ENCODE measurements around the gene CD209. TPM values are rescaled to one million over a fixed set of nuclear protein-coding genes. Genes with fewer than 3 reads are reported as not detected.

The CD209 gene
- total RNA-seq, 1 donor from 2014 or later, result not detected

DNA sequence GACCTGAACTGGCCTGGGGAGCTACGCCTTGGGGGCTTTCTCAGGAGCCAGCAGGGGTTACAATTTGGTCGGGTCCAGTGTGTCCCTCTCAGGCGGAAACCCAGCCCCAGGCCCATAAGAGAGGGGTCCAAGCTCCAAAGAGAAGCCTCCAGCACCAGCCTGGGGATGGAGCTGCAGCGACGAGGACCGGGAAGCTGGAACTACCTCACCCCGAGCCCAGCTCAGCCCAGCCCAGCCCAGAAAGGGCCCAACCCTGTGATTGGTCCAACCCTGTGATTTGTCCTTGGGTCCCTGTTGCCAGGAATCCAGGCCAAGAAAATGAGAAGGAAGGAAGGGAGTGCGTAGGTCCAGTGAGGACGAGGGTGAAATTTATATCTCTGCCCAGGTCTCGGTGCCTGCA lies 39.8 kb upstream of the CD209 start:
- Histone ChIP-seq H3K4me3 (no peak overlapping the region), H3K9ac (no peak overlapping the region), H3K4me2 (peak overlapping the region; percentile 64), H3F3A (ENCODE audit: low read depth) (peaks cover 10% of the 10 kb centered on the region), H3K27ac (no peak overlapping the region), H3K9me3 (ENCODE audit: low read depth) (no peaks in the 10 kb centered on the region), H3K79me2 (ENCODE audit: low read depth) (no peaks in the 10 kb centered on the region), H3K36me3 (no peaks in the 10 kb centered on the region), H3K27me3 (peaks cover 97% of the 10 kb centered on the region), H3K4me1 (peaks cover 5% of the 10 kb centered on the region), H4K20me1 (ENCODE audit: low read depth) (peaks cover 16% of the 10 kb centered on the region), H2AFZ (replicated peaks) (no peak overlapping the region)
- Mint-ChIP-seq H3K27me3 (ENCODE audit: insufficient read depth, low read depth) (peaks cover 53% of the 10 kb centered on the region), H3K4me3 (peak overlapping the region; percentile 71), H3K27ac (no peak overlapping the region), H3K36me3 (no peaks in the 10 kb centered on the region), H3K4me1 (no peaks in the 10 kb centered on the region), H3K9me3 (peaks cover 7% of the 10 kb centered on the region)
- TF ChIP-seq, protein P1, sequence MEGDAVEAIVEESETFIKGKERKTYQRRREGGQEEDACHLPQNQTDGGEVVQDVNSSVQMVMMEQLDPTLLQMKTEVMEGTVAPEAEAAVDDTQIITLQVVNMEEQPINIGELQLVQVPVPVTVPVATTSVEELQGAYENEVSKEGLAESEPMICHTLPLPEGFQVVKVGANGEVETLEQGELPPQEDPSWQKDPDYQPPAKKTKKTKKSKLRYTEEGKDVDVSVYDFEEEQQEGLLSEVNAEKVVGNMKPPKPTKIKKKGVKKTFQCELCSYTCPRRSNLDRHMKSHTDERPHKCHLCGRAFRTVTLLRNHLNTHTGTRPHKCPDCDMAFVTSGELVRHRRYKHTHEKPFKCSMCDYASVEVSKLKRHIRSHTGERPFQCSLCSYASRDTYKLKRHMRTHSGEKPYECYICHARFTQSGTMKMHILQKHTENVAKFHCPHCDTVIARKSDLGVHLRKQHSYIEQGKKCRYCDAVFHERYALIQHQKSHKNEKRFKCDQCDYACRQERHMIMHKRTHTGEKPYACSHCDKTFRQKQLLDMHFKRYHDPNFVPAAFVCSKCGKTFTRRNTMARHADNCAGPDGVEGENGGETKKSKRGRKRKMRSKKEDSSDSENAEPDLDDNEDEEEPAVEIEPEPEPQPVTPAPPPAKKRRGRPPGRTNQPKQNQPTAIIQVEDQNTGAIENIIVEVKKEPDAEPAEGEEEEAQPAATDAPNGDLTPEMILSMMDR (IDR thresholded peaks at IDR 0.05), result no peak
- TF ChIP-seq EZH2phosphoT487 (IDR thresholded peaks at IDR 0.05), result no peak
- no peak for TF ChIP-seq EZH2 (IDR thresholded peaks at IDR 0.05)
- DNase-seq (ENCODE audit: low spot score), result no peak

DNA sequence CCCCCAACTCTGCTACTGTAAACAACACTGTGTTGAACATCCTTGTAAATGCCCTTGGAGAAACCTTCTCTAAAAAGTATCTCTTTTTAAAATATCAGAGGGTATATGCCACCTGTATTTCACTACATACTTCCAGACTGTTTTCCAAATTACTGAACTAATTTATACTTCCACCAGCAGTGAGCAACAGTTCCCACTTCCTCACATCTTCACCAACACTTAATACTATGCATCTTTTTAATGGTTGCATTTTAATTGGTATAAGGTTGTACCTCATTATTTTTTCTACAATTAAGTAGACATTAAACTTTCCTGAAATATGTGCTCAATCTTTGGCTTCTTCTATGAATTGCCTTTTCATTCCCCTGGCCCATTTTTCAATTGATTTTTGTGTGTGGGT lies 37.5 kb upstream of the CD209 start:
- peaks cover 16% of the 10 kb centered on the region for H4K20me1 ChIP-seq (ENCODE audit: low read depth)
- Mint-ChIP-seq H3K4me1 (no peaks in the 10 kb centered on the region), H3K27ac (no peak overlapping the region), H3K4me3 (no peak overlapping the region), H3K9me3 (peaks cover 7% of the 10 kb centered on the region), H3K36me3 (no peaks in the 10 kb centered on the region), H3K27me3 (ENCODE audit: insufficient read depth, low read depth) (peaks cover 41% of the 10 kb centered on the region)
- no peak overlapping the region for H3K9ac ChIP-seq
- no peak for TF ChIP-seq EZH2phosphoT487 (IDR thresholded peaks at IDR 0.05)
- TF ChIP-seq, protein P1 (IDR thresholded peaks at IDR 0.05), result no peak
- TF ChIP-seq EZH2 (IDR thresholded peaks at IDR 0.05), result no peak
- no peaks in the 10 kb centered on the region for H3K36me3 ChIP-seq
- no peak overlapping the region for H3K4me3 ChIP-seq
- peaks cover 98% of the 10 kb centered on the region for H3K27me3 ChIP-seq
- H3K4me2 ChIP-seq, result no peak overlapping the region
- DNase-seq (ENCODE audit: low spot score), result no peak
- H3K79me2 ChIP-seq (ENCODE audit: low read depth), result no peaks in the 10 kb centered on the region
- H3F3A ChIP-seq (ENCODE audit: low read depth), result peaks cover 14% of the 10 kb centered on the region
- no peaks in the 10 kb centered on the region for H3K9me3 ChIP-seq (ENCODE audit: low read depth)
- no peak overlapping the region for H2AFZ ChIP-seq (replicated peaks)
- H3K4me1 ChIP-seq, result peaks cover 5% of the 10 kb centered on the region
- H3K27ac ChIP-seq, result no peak overlapping the region

DNA sequence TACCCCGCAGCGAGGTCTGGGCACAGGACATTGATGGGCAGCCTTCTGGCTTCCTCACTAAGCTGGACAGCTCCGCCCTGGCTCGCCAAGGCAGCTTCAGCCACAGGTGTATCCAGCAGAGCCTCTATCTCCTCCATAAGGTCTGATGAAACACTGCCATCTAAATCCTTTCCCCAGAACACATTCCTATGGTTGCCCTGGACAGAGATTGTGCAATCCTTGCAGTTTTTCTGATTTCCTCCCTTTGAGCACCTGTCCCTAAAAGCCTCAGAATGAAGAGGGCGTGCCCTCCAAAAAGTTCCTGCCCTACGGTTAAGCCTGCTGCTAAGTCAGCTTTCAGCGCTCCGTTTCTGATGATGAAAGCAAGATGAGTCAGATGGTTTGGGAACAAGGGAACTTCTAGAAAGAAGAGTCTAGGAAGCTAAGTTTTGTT lies 36.7 kb upstream of the CD209 start:
- Mint-ChIP-seq H3K27me3 (ENCODE audit: insufficient read depth, low read depth) (peaks cover 38% of the 10 kb centered on the region), H3K9me3 (peaks cover 7% of the 10 kb centered on the region), H3K36me3 (no peaks in the 10 kb centered on the region), H3K4me1 (no peaks in the 10 kb centered on the region), H3K27ac (no peak overlapping the region), H3K4me3 (no peak overlapping the region)
- H3K4me1 ChIP-seq, result no peaks in the 10 kb centered on the region
- TF ChIP-seq EZH2 (IDR thresholded peaks at IDR 0.05) (no peak), EZH2phosphoT487 (IDR thresholded peaks at IDR 0.05) (no peak)
- TF ChIP-seq, protein P1 (IDR thresholded peaks at IDR 0.05), result no peak
- no peak overlapping the region for H3K27ac ChIP-seq
- H3K36me3 ChIP-seq, result no peaks in the 10 kb centered on the region
- peaks cover 9% of the 10 kb centered on the region for H4K20me1 ChIP-seq (ENCODE audit: low read depth)
- H3K9ac ChIP-seq, result no peak overlapping the region
- no peak overlapping the region for H3K4me3 ChIP-seq
- no peak for DNase-seq (ENCODE audit: low spot score)
- no peak overlapping the region for H2AFZ ChIP-seq (replicated peaks)
- peaks cover 90% of the 10 kb centered on the region for H3K27me3 ChIP-seq
- H3K4me2 ChIP-seq, result no peak overlapping the region
- no peaks in the 10 kb centered on the region for H3K79me2 ChIP-seq (ENCODE audit: low read depth)
- H3F3A ChIP-seq (ENCODE audit: low read depth), result peaks cover 14% of the 10 kb centered on the region
- H3K9me3 ChIP-seq (ENCODE audit: low read depth), result no peaks in the 10 kb centered on the region

Measured in neural progenitor cell (in vitro differentiated cells).